CD4-positive, alpha-beta T cell treated with Interleukin-17A for 1 hour (primary cell): Measurements from ENCODE around the gene RIN3.
A peak's percentile ranks its signal among the peaks of the same experiment; 100 is the strongest.
"Not testable (repeated sequence)": the region's sequence is repeated elsewhere in the genome, so short reads cannot be mapped to it uniquely, and the experiment has no call there.

ENCODE experiments used
- DNase-seq: peaks from one replicate; pipeline ENCODE4 v3.0.0-alpha.2; 2020

Gene RIN3

DNA sequence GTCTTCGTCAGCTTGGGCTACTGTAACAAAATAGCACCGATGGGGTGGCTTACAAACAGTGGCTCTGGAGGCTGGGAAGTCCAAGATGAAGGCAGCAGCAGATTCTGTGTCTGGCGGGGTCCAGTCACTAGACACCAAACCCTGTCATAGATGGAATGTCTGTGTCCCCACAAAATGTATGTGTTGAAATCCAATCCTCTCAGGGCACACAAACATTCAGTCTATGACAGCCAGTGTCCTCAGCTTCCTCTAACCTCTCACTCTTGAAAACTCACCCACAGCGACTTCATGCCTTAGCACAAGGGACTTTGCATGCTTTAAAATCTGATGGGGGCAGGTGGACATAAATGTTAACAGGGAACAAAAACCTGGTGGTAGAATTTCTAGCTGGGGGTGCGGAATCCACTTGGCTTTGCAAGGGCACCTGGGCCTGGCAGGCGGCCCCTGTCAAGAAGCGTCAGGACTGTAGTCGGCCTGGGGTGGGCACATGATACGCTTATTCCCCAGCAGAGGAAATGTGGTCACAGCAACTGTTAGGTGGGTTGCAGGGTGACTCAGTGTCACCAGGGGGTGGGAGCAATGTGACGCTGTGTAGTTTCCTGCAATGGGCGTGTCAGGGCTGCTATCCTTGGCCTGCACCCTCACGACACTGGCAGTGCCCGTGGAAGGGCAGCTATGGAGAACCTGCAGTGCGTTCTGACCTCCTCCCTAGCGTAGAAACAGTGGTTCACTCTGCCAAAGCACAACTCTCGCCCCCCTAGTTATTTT, 17.7 kb downstream of the RIN3 start:
- peak; percentile 86 for DNase-seq

GRCh38 chr14:92532490-92533163, 19.0 kb downstream of the RIN3 start:
- no peak for DNase-seq

GRCh38 chr14:92534932-92535643, 21.5 kb downstream of the RIN3 start:
- DNase-seq = peak; percentile 55

GRCh38 chr14:92536231-92536630, 22.6 kb downstream of the RIN3 start:
- DNase-seq = not testable (repeated sequence)

- DNase-seq = no peak
Measured at GRCh38 chr14:92538412-92538985, 24.9 kb downstream of the RIN3 start.

GRCh38 chr14:92539419-92539818, 25.8 kb downstream of the RIN3 start:
- DNase-seq = no peak

DNA sequence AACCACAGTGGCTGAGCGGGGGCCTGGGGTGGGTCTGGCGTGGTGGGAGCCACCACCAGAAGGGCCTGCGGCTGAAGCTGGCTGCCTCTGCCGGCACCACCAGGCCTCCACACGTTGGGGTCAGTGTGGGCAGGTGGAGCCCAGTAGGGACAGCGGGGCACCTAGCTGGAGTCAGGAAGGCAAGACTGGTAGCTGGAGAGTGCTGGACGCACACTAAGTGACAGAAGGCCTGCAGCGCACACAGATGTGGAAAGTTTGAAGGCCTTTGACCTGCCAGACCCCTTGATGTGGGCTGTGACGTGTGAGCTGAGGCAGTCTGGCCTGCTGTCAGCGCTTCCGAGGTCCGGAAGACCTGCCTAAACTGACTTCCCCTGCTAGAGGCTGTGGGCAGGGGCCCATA, 26.3 kb downstream of the RIN3 start:
- no peak for DNase-seq

GRCh38 chr14:92540472-92541048, 27.0 kb downstream of the RIN3 start:
- no peak for DNase-seq

DNA sequence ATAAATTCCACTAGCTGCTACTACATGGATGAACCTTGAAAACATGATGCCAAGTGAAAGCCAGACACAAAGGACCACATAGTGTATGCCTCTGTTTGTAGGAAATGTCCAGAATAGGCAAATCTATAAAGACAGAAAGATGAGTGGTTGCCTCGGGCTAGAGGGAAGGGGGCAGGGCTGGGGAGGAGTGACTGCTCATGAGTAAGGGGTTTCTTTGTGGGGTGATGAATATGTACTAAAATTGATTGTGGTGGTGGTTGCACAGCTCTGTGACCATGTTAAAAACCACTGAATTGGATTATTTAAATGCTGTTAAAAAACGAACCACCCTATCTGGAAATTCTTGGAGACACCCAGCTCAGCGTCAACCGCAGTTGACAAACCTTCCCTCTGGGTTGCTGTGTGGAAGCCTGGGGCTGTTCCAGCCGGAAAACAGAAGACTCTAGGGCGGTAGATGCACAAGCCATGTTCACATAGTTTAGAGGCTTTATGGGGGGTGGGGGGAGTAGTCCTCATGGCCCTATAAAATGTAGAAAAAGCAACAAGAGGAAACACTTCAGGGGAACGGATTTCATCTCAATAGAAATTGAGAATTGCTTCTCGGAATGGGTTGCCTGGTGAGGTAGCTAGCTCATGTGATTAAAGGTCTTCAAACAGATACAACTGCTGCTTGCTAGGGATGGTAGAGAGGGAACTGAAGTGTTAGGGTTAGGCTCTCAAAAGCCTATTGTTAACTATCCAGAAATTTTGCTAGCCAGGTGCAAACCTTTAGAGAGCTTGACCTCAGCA, 29.4 kb downstream of the RIN3 start:
- DNase-seq = no peak

DNA sequence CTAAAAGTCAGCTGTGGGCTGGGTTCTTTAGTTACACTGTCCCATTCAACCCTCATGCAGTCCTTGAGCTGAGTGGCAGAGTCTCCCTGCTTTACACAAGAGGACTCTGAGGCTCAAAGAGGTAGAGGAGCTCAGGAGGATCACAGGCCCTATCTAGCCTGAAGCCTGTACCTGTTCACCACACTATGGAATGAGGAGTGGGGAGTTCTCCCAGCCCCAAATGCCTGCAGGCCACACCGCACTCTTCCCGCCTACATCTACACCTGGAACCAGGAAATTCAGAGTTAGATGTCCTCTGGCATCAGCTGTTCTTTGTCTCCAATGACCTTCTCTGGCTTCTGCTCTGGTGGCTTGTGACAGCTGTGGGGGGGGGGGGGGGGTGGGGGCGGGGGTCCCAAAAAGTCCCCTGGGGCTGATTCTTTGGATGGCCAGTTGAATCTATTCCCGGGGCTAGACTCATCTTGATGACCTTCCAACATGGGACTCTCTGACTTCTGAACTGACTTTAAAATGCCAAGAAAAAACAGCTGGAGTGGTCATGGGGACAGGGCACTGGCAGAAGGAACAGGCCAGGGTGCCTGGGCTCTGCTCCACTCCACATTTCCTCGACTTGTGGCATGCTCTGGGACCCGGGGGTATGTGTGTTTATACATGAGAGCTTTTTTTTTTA, 30.6 kb downstream of the RIN3 start:
- no peak for DNase-seq

GRCh38 chr14:92546347-92547053, 32.9 kb downstream of the RIN3 start:
- no peak for DNase-seq

GRCh38 chr14:92549105-92549858, 35.7 kb downstream of the RIN3 start:
- DNase-seq = no peak

GRCh38 chr14:92549859-92550230, 36.3 kb downstream of the RIN3 start:
- no peak for DNase-seq

GRCh38 chr14:92551044-92551841, 37.7 kb downstream of the RIN3 start:
- DNase-seq = peak; percentile 62

DNA sequence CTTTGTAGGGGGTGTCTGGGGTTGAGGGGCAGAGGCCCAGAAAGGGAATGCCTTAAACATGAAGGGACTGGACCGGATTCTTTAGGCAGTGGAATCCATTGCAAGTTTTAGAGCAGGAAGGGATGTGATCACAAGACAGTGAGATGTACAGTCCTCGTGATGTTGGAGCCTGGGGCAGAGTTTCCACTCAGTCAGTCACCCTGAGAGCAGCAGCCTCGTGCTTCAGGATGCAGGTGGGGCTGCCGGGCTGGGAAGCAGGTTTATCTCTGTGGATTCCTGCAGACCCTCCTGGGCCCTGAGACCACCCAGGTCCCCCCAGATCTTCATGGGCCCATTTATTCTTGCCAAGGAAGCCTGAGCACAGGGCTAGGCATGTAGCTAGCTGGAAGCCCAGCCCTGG, 38.5 kb downstream of the RIN3 start:
- DNase-seq = no peak

DNA sequence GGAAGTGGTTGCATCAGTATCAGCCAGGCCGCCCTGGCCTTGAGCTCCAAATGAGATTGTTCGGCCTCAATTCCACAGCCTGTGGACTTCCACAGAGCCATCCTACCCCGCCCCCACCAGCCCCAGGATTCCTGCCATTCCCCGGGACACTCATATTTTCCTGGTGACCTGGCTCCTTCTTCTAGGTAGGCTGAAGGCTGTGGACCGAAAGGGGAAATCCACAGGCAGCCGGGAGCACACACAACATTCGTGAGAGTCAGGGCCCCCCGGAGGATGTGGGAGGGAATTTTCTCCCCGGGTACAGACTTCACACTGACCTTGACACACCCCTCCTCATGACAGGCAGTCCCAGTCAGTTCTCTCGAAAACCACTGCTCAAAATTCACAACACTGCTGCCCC, 39.9 kb downstream of the RIN3 start:
- no peak for DNase-seq

DNA sequence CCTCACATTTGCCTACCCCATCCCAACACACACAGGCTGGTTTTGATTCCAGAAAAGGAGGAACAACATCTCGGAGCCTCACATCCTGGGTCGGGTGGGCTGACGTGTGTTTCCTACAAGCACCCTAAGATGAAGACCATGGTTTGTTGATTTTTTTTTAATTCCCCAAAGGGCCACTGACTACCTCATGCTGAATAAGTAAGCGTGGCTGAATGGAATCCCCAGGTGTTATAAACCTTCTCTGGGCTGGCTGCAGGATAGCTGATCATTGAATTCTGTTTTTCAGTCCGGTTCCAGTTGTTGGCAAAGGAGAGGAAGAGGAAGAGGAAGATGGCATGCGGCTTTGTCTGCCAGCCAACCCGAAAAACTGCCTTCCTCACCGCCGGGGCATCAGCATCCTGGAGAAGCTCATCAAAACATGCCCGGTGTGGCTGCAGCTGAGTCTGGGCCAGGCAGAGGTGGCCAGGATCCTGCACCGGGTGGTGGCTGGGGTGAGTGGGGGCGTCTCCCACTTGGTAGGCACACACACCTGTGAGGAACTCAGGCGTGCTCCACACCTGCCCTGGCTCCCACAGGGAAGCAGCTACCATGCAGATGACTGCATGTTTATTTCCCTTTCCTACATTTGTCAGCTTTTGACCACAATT, 42.0 kb downstream of the RIN3 start:
- no peak for DNase-seq

- DNase-seq = no peak
Measured at GRCh38 chr14:92556255-92556741, 42.7 kb downstream of the RIN3 start.
